GM12892 (cell line): ENCODE measurements around the gene CFAP299.

Experiments used
- POLR2A ChIP-seq: IDR thresholded peaks from 2 replicates; pipeline ENCODE4 v1.6.1; 2011; ENCODE audit warnings: low read depth, low read length, control low read depth
- POLR2AphosphoS5 ChIP-seq: IDR thresholded peaks from 2 replicates; pipeline ENCODE4 v1.6.1; 2011; ENCODE audit warnings: low read depth, low read length, control low read depth

DNA sequence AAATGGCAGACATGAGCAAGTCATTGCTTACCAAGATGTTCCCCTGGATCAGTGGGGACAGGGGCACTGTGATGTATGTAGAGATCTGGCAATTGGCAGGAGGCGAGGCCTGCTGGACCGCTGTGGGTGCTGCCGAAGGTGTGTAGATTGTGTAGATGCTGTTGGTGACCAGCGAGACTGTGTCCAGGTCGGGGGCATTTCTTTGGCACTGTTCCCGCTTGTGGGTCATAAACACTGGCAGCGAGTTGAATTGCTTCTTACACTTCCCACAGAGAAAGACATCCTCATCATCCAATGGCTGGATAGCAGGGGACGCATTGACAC lies 52.7 kb downstream of the CFAP299 start:
- TF ChIP-seq POLR2A: no peak
- no peak for TF ChIP-seq POLR2AphosphoS5
